HepG2 (cell line): Measurements from ENCODE around the gene BBOX1. TPM values are rescaled to one million over a fixed set of nuclear protein-coding genes. Genes with fewer than 3 reads are reported as not detected.

Experiments
- ATAC-seq: fragments of 200-7000 bp; cut with Tn5 transposase; 3 replicates; pipeline ENCODE4 v1.9.1; 2020; ENCODE audit warnings: mild to moderate bottlenecking, moderate library complexity
- BruUV-seq: library from RNA; stranded (reverse); fragments of 400-500 nt; replicated peaks from 2 replicates; lab custom pipeline; 2021; lab: Mats Ljungman, UMichigan
- CTCF ChIA-PET: fragments of 300-600 bp; formaldehyde crosslinking; extraction: SDS; loops from one replicate; lab custom pipeline; 2021; ENCODE audit warnings: low total read pairs, inconsistent platforms, low intra/inter-chr PET ratio; lab: Yijun Ruan, JAX
- POLR2A ChIA-PET: fragments of 350-600 bp; sonication (Branson Sonifier 250); formaldehyde crosslinking; loops from one replicate; lab custom pipeline; 2020; ENCODE audit warnings: antibody characterized with exemption, inconsistent platforms; lab: Yijun Ruan, JAX
- DNase-seq: peaks from one replicate; pipeline ENCODE4 v3.0.0-alpha.2; 2015; ENCODE audit warnings: low spot score
- FAIRE-seq: peaks from 3 replicates; lab custom pipeline; 2011; peaks lifted over from hg19 to GRCh38; lab: Jason Lieb, UNC
- H2AFZ ChIP-seq: one replicate; pipeline ENCODE4 v1.6.1; 2011; ENCODE audit warnings: low read length, inconsistent platforms
- H3K27ac ChIP-seq: fragments of 300-600 bp; 3 replicates; pipeline ENCODE4 v1.8.0; 2011; ENCODE audit warnings: mixed run types, mild to moderate bottlenecking, mixed read lengths, low read length, inconsistent platforms; ENCODE audit not compliant: insufficient read depth; ENCODE audit errors: extremely low read length
- H3K27me3 ChIP-seq, 2 experiments: fragments of 200-600 bp in 1 of 2; 2 replicates in 1 of 2; 3 replicates in 1 of 2; pipeline versions ENCODE4 v1.6.0 to v1.8.0; 2011; ENCODE audit warnings: low read length in 2 of 2, mild to moderate bottlenecking in 2 of 2, moderate library complexity in 2 of 2, inconsistent platforms in 1 of 2; ENCODE audit not compliant: insufficient read depth in 2 of 2, control insufficient read depth in 1 of 2
- H3K36me3 ChIP-seq, 2 experiments: fragments of 200-600 bp in 1 of 2; replicated peaks in 1 of 2; 2 replicates in 1 of 2; 3 replicates in 1 of 2; pipeline versions ENCODE4 v1.5.1 to v1.8.0; 2011; ENCODE audit warnings: low read length in 2 of 2, inconsistent platforms in 1 of 2; ENCODE audit not compliant: insufficient read depth in 2 of 2, control insufficient read depth in 1 of 2
- H3K4me1 ChIP-seq: 2 replicates; pipeline ENCODE4 v1.5.1; 2012; ENCODE audit warnings: low read length, inconsistent platforms; ENCODE audit not compliant: insufficient read depth
- H3K4me2 ChIP-seq: 2 replicates; pipeline ENCODE4 v1.6.0; 2011; ENCODE audit warnings: low read depth, low read length, inconsistent platforms
- H3K4me3 ChIP-seq, 3 experiments: fragments of 200-600 bp in 1 of 3; sonication (generic), shearing (Covaris generic) in 1 of 3; replicated peaks in 1 of 3; 2 replicates each; pipeline ENCODE4 v1.5.1; 2011 to 2016; ENCODE audit warnings: low read length in 3 of 3, inconsistent platforms in 2 of 3, low read depth in 2 of 3, mild to moderate bottlenecking in 2 of 3, control low read depth in 1 of 3, mixed read lengths in 1 of 3; ENCODE audit not compliant: insufficient read depth in 1 of 3
- H3K79me2 ChIP-seq: one replicate; pipeline ENCODE4 v1.6.1; 2011; ENCODE audit warnings: low read length, inconsistent platforms; ENCODE audit not compliant: insufficient read depth
- H3K9ac ChIP-seq: 2 replicates; pipeline ENCODE4 v1.6.0; 2011; ENCODE audit warnings: mild to moderate bottlenecking, low read depth, low read length, inconsistent platforms; ENCODE audit not compliant: insufficient read depth
- H3K9me3 ChIP-seq: 2 replicates; pipeline ENCODE4 v1.5.1; 2012; ENCODE audit warnings: mild to moderate bottlenecking, low read length
- H4K20me1 ChIP-seq: 2 replicates; pipeline ENCODE4 v1.6.0; 2011; ENCODE audit warnings: inconsistent platforms, mild to moderate bottlenecking, low read length, moderate library complexity; ENCODE audit not compliant: insufficient read depth
- PHF8 ChIP-seq: sonication (generic); formaldehyde crosslinking; IDR thresholded peaks from 2 replicates; pipeline ENCODE4 v1.5.0; 2020; ENCODE audit warnings: missing genetic modification reagents
- PLSCR1 ChIP-seq: sonication (generic); formaldehyde crosslinking; IDR thresholded peaks from 2 replicates; pipeline ENCODE4 v1.5.0; 2020; ENCODE audit warnings: missing genetic modification reagents, mild to moderate bottlenecking, borderline replicate concordance
- POLR2A ChIP-seq, 2 experiments: IDR thresholded peaks; 2 replicates each; pipeline ENCODE4 v1.6.1; 2011; ENCODE audit warnings: low read depth in 2 of 2, low read length in 2 of 2, mild to moderate bottlenecking in 1 of 2, moderate library complexity in 1 of 2; ENCODE audit not compliant: insufficient read depth in 1 of 2
- RFXANK ChIP-seq: IDR thresholded peaks from 2 replicates; pipeline ENCODE4 v1.6.1; 2016
- TRAFD1 ChIP-seq: sonication (generic); formaldehyde crosslinking; IDR thresholded peaks from 2 replicates; pipeline ENCODE4 v1.5.1; 2020; ENCODE audit warnings: missing genetic modification reagents, mild to moderate bottlenecking, borderline replicate concordance
- ZBTB7A ChIP-seq: sonication (generic); formaldehyde crosslinking; IDR thresholded peaks from 2 replicates; pipeline ENCODE4 v1.8.0; 2022; ENCODE audit warnings: mild to moderate bottlenecking, missing genetic modification reagents
- ZFYVE20 ChIP-seq: sonication (generic); formaldehyde crosslinking; IDR thresholded peaks from 2 replicates; pipeline ENCODE4 v1.8.0; 2023; ENCODE audit warnings: low read depth, mild to moderate bottlenecking, moderate library complexity, missing genetic modification reagents, borderline replicate concordance
- ZNF446 ChIP-seq: sonication (generic); formaldehyde crosslinking; IDR thresholded peaks from 2 replicates; pipeline ENCODE4 v1.5.0; 2020; ENCODE audit warnings: mild to moderate bottlenecking, missing genetic modification reagents
- WGBS: methylation state at CpG from one replicate; pipeline ENCODE4 v1.1.6; 2017; ENCODE audit warnings: low lambda C conversion rate; 5-methylcytosine and 5-hydroxymethylcytosine counted together
- in situ Hi-C: cut with HindIII; loops from 2 replicates; pipeline ENCODE4 v1.10.0; 2017; ENCODE audit warnings: low pct_unique_long_range_greater_than_20kb; ENCODE audit not compliant: extremely low pct_ligation_motif_present
- intact Hi-C: fragments of 100-400 bp; cut with micrococcal nuclease; formaldehyde crosslinking; loops from one replicate; pipeline ENCODE4 v1.10.0; 2022; ENCODE audit not compliant: unreplicated experiment
- polyA plus RNA-seq, 8 experiments: library from polyadenylated mRNA; depleted of rRNA in 3 of 8; stranded (reverse) in 7 of 8; unstranded in 1 of 8; fragments of >200 nt; fragmentation: Illumina TruSeq in 4 of 8; extraction: Trizol in 4 of 8; gene quantifications; 2 replicates each; pipeline versions ENCODE4 v1.2.1 to v1.2.3, GENCODE V29; 2011 to 2016; ENCODE audit warnings: low read depth in 4 of 8, missing spikeins in 1 of 8, mixed read lengths in 1 of 8; ENCODE audit not compliant: insufficient read depth in 1 of 8
- total RNA-seq, 5 experiments: library from RNA; depleted of rRNA; stranded (reverse); fragments of >200 nt; fragmentation: Illumina TruSeq; extraction: Trizol; gene quantifications; 2 replicates each; pipeline ENCODE4 v1.2.3, GENCODE V29; 2016; ENCODE audit warnings: low read depth in 1 of 5
- TF ChIP-seq, protein P1 (sequence below): conservative IDR thresholded peaks from 2 replicates; pipeline ENCODE4 v1.6.1; 2018; ENCODE audit warnings: missing genetic modification reagents
- TF ChIP-seq, protein P2 (sequence below): sonication (generic); formaldehyde crosslinking; IDR thresholded peaks from 2 replicates; pipeline ENCODE4 v1.4.0; 2020; ENCODE audit warnings: low read depth, mild to moderate bottlenecking, missing genetic modification reagents
- TF ChIP-seq, protein P3 (sequence below): sonication (generic); formaldehyde crosslinking; IDR thresholded peaks from 2 replicates; pipeline ENCODE4 v1.4.0; 2020; ENCODE audit warnings: mild to moderate bottlenecking, missing genetic modification reagents
- TF ChIP-seq, protein P4 (sequence below): sonication (generic); formaldehyde crosslinking; IDR thresholded peaks from 2 replicates; pipeline ENCODE4 v1.4.0; 2020; ENCODE audit warnings: missing genetic modification reagents
- TF ChIP-seq, protein P5 (sequence below): sonication (generic); formaldehyde crosslinking; IDR thresholded peaks from 2 replicates; pipeline ENCODE4 v1.4.0; 2020; ENCODE audit warnings: missing genetic modification reagents, low read depth, mild to moderate bottlenecking, borderline replicate concordance

The BBOX1 gene
- total and polyA plus RNA-seq, 2 of the 13 experiments (the other 11 are each of a cell fraction or from before 2014, with no cell fraction given), result not detected

DNA sequence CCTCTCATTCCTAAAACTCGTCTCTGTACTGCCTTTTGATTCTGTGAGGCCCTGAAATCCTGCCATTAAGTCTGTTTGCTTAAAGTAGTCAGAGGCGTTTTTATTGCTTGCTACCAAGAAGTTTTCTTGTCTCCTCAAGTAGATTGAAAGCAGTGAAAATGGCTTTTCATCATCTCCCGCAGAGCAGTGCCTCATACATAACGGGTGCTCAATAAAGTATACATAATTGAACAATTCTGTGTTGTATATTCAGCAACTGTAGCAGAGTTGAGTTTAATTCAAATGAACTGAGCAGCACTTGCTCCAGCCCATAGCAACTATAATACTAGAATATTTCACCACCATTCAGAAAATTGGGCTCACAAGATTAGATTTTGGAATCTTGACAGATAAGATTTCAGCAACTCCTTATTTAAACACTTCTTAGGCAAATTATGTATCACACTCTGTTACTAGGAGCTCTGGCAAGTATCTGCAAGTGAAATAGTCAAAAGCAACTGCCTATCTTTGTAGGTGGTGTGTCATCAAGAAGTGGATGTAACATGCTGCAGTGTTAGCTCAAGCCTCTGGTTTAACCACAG, 26.7 kb upstream of the BBOX1 start:
- no peaks in the 10 kb centered on the region for H3K9me3 ChIP-seq
- no peak overlapping the region for H3K4me3 ChIP-seq
- no peaks in the 10 kb centered on the region for H4K20me1 ChIP-seq
- no peak overlapping the region for H3K27ac ChIP-seq
- H3K36me3 ChIP-seq, result no peaks in the 10 kb centered on the region
- H3K4me2 ChIP-seq, result no peak overlapping the region
- no peak overlapping the region for H2AFZ ChIP-seq
- BruUV-seq, result no TSS peak
- no peaks in the 10 kb centered on the region for H3K79me2 ChIP-seq
- DNase-seq (no peak), ATAC-seq (no peak), FAIRE-seq (no peak)
- no peaks in the 10 kb centered on the region for H3K4me1 ChIP-seq
- H3K27me3 ChIP-seq, result no peaks in the 10 kb centered on the region
- H3K9ac ChIP-seq, result no peak overlapping the region
- in situ Hi-C loops, result no loop called here
- CTCF ChIA-PET, result no interaction called here
- 10% methylated on average over 4 of the region's 4 CpGs for WGBS
- intact Hi-C loops, result no loop called here
- POLR2A ChIA-PET, result no interaction called here
- TF ChIP-seq ZFYVE20 (CRISPR knock-in tag) (no peak), PHF8 (CRISPR knock-in tag) (no peak), ZNF446 (CRISPR knock-in tag) (no peak), POLR2A (IDR thresholded peaks at IDR 0.05; ENCODE audit: insufficient read depth in 1 of 2, low read depth in 2 of 2, low read length in 2 of 2) (no peak), ZBTB7A (CRISPR knock-in tag) (no peak), PLSCR1 (CRISPR knock-in tag) (no peak), RFXANK (CRISPR knock-in tag) (no peak), TRAFD1 (no peak)
- TF ChIP-seq, protein P1, sequence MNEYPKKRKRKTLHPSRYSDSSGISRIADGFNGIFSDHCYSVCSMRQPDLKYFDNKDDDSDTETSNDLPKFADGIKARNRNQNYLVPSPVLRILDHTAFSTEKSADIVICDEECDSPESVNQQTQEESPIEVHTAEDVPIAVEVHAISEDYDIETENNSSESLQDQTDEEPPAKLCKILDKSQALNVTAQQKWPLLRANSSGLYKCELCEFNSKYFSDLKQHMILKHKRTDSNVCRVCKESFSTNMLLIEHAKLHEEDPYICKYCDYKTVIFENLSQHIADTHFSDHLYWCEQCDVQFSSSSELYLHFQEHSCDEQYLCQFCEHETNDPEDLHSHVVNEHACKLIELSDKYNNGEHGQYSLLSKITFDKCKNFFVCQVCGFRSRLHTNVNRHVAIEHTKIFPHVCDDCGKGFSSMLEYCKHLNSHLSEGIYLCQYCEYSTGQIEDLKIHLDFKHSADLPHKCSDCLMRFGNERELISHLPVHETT, result no peak
- TF ChIP-seq, protein P2, sequence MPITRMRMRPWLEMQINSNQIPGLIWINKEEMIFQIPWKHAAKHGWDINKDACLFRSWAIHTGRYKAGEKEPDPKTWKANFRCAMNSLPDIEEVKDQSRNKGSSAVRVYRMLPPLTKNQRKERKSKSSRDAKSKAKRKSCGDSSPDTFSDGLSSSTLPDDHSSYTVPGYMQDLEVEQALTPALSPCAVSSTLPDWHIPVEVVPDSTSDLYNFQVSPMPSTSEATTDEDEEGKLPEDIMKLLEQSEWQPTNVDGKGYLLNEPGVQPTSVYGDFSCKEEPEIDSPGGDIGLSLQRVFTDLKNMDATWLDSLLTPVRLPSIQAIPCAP (CRISPR knock-in tag), result no peak
- TF ChIP-seq, protein P3, sequence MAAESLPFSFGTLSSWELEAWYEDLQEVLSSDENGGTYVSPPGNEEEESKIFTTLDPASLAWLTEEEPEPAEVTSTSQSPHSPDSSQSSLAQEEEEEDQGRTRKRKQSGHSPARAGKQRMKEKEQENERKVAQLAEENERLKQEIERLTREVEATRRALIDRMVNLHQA (CRISPR knock-in tag), result no peak
- TF ChIP-seq, protein P4, sequence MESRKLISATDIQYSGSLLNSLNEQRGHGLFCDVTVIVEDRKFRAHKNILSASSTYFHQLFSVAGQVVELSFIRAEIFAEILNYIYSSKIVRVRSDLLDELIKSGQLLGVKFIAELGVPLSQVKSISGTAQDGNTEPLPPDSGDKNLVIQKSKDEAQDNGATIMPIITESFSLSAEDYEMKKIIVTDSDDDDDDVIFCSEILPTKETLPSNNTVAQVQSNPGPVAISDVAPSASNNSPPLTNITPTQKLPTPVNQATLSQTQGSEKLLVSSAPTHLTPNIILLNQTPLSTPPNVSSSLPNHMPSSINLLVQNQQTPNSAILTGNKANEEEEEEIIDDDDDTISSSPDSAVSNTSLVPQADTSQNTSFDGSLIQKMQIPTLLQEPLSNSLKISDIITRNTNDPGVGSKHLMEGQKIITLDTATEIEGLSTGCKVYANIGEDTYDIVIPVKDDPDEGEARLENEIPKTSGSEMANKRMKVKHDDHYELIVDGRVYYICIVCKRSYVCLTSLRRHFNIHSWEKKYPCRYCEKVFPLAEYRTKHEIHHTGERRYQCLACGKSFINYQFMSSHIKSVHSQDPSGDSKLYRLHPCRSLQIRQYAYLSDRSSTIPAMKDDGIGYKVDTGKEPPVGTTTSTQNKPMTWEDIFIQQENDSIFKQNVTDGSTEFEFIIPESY (CRISPR knock-in tag), result no peak
- TF ChIP-seq, protein P5, sequence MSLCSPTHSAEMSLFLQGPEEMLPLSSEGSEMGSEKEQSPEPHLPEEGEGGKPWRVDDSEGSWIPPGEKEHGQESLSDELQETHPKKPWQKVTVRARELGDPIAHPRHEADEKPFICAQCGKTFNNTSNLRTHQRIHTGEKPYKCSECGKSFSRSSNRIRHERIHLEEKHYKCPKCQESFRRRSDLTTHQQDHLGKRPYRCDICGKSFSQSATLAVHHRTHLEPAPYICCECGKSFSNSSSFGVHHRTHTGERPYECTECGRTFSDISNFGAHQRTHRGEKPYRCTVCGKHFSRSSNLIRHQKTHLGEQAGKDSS (CRISPR knock-in tag), result no peak
